Muscle layer of colon (tissue), 2 donors: ENCODE results near the gene PROCA1.

ENCODE experiments used
- H3K27ac ChIP-seq: one replicate; pipeline ENCODE4 v1.7.0; 2013; ENCODE audit warnings: low read depth, mild to moderate bottlenecking, low read length, moderate library complexity
- H3K27me3 ChIP-seq, 2 donors: one replicate each; pipeline ENCODE4 v1.7.0; 2013; ENCODE audit warnings: low read length in 2 of 2, mild to moderate bottlenecking in 2 of 2; ENCODE audit not compliant: insufficient read depth in 2 of 2, control insufficient read depth in 1 of 2
- H3K36me3 ChIP-seq: one replicate; pipeline ENCODE4 v1.7.0; 2013; ENCODE audit warnings: mild to moderate bottlenecking, low read length; ENCODE audit not compliant: insufficient read depth
- H3K4me1 ChIP-seq: one replicate; pipeline ENCODE4 v1.7.0; 2013; ENCODE audit warnings: mild to moderate bottlenecking, low read length; ENCODE audit not compliant: insufficient read depth
- H3K4me3 ChIP-seq, 2 donors: one replicate each; pipeline ENCODE4 v1.7.0; 2013; ENCODE audit warnings: low read length in 2 of 2, low read depth in 1 of 2, mild to moderate bottlenecking in 1 of 2, moderate library complexity in 1 of 2
- H3K9ac ChIP-seq: one replicate; pipeline ENCODE4 v1.7.0; 2013; ENCODE audit warnings: low read length
- H3K9me3 ChIP-seq: one replicate; pipeline ENCODE4 v1.7.0; 2013; ENCODE audit warnings: mild to moderate bottlenecking, low read length
- donor health status: abdominal sarcoma.
- donor health status: Adenocarcinoma of cecum.

PROCA1 gene, protein sequence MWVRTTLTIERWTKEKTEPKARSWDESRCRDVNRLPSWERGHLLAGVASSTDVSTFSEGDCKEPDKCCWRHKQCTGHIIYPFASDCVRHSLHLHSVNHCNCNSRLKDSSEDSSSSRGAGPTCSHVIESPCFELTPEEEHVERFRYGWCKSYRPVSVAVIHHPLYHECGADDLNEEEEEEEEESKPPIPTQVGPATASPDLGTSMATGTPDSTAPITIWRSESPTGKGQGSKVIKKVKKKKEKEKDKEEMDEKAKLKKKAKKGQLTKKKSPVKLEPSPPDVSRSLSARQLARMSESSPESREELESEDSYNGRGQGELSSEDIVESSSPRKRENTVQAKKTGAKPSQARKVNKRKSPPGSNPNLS

DNA sequence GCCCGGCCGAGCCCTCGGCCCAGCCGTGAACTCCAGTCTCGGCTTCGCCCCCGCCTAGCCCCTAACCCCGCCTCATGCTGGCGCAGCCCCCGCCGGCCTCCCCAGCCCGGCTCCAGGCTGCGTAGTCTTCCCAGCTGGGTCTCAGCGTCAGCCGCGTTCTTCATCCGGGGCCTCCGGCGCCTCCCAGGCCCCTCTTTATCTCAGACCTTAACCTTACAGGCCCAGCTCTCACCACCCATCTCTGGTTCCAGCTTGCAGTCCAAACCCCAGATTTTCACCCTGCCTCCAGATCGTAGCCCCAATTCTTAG, at the start of gene PROCA1:
TSS of gene PROCA1 (minus strand) at position 166 of the 309 bp plus-strand sequence. CDS start 228 bp downstream, outside the sequence.
- H3K27me3 ChIP-seq: no peaks in the 10 kb centered on the region
- H3K9ac ChIP-seq: peak within 1 kb of the TSS; percentile 68
- peak within 1 kb of the TSS; percentile 64 to 72 for H3K4me3 ChIP-seq
- H3K36me3 ChIP-seq: peaks cover 21% of the 10 kb centered on the region
- H3K4me1 ChIP-seq: peaks cover 21% of the 10 kb centered on the region
- H3K27ac ChIP-seq: peak within 1 kb of the TSS; percentile 88
- H3K9me3 ChIP-seq: no peaks in the 10 kb centered on the region

DNA sequence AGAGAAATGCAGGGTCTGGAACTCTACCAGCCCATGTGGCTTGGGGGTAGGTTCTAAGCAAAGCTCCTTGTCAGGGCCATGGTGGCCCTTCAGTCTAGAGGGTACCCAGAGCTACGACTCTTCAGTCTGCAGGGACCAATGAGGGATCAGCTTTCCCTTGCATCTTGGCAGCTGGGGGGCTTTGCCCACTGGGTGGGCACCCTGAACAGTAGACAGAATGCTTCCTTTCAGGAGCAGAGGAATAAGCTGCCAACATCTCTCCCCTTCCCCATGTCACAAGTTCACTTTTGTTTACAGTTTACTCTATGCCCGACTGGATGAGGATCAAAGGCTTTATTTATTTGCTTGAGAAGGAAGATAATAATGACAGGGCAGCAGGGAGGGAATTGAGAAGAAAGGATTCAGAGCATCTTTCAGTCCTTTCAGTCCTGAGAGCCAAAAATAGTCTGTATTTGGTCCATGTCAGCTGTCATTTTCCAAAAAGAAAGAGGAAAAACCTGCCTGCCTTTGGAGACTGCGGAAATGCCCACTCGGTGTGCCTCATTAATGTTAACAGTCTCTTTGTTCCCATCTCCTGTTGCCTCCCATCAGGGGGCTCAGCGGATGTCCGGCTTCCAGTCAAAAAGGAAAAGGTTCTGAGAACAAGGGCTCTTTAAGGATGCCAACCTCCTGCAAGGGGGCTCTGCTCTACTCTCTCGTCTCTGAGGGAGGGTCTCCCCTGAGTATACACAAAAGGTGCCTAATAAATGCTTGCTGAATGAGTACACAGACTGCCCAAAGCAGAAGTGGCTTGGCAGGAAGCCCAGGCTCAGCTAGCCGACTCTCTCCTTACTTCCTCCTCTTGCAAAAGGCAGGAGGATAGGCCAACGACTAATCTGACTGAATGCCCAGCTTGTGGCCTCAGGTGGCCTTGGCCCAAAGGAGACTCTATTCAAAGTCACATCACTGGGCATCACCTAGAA, 49.2 kb upstream of the PROCA1 start:
- H3K27me3 ChIP-seq: no peaks in the 10 kb centered on the region
- no peak overlapping the region for H3K4me3 ChIP-seq
- peaks cover 6% of the 10 kb centered on the region for H3K4me1 ChIP-seq
- no peak overlapping the region for H3K9ac ChIP-seq
- H3K36me3 ChIP-seq: peaks cover 17% of the 10 kb centered on the region
- no peaks in the 10 kb centered on the region for H3K9me3 ChIP-seq
- no peak overlapping the region for H3K27ac ChIP-seq

DNA sequence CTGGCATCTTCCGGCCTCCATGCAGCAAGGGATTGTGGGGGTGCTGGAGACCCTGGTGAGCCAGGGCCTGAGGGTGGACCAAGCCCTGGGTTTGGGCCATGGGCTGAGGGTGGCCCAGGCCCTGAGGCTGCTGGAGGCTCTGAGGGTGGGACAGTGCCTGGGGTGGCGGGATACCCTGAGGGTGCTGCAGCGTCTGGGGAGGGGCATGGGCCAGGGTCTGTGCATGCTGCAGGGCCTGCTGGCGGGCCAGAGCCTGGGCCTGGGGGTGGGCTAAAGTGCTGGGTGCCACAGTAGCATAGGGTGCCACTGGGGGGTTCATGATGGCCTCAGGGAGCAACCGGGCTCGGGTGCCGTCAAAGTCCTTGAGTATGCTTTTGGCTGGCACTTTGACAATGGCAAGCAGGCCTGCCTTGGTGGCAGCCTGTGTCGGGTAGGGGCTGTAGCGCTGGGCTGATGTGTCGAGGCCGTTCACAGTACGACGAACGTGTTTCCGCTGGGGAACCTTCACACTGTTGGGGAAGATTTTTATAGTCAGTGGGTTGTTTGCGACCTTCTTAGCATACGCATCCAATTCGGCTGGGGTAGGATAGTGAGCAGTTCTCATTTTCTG, 47.7 kb upstream of the PROCA1 start:
- Histone ChIP-seq H3K9ac (no peak overlapping the region), H3K9me3 (no peaks in the 10 kb centered on the region), H3K4me1 (peaks cover 6% of the 10 kb centered on the region), H3K36me3 (peaks cover 11% of the 10 kb centered on the region), H3K27ac (no peak overlapping the region), H3K27me3 (no peaks in the 10 kb centered on the region), H3K4me3 (no peak overlapping the region)

DNA sequence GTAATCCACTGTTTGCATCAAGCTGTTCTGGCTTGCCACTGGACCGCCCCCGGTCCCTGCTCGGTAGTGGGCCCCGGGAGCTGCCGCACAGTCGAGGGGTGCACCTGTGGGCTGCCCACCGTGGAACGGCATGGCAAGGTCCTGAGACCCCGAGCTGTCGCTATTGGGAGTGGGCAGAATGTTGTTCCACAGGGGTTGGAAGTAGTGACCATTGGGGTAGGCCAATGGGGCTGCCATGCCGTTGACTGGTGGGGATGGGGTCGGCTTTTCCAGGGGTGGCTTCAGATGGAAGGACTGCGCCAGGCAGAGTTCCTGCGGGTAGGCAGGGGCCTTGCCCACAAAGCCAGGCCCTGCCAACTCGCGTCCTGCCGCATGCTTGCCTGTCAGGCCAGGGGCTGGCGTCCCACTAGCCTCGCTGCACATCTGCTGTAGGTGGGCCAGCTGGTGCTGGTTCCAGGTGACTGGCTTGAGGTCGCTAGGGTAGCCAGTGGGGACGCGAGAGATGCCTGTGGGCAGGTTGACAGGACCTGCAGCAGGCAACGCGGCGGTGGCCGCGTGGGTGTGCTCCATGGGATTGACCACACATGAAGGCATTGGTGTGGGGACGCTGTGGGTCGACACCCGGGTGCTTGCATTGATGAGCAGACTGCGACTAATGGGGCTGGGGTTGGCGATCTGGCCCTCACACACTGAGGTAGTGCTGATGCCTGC, 46.9 kb upstream of the PROCA1 start:
- H3K4me1 ChIP-seq: peaks cover 2% of the 10 kb centered on the region
- H3K9me3 ChIP-seq: no peaks in the 10 kb centered on the region
- H3K9ac ChIP-seq: no peak overlapping the region
- peaks cover 11% of the 10 kb centered on the region for H3K36me3 ChIP-seq
- no peak overlapping the region for H3K27ac ChIP-seq
- H3K27me3 ChIP-seq: no peaks in the 10 kb centered on the region
- H3K4me3 ChIP-seq: no peak overlapping the region

DNA sequence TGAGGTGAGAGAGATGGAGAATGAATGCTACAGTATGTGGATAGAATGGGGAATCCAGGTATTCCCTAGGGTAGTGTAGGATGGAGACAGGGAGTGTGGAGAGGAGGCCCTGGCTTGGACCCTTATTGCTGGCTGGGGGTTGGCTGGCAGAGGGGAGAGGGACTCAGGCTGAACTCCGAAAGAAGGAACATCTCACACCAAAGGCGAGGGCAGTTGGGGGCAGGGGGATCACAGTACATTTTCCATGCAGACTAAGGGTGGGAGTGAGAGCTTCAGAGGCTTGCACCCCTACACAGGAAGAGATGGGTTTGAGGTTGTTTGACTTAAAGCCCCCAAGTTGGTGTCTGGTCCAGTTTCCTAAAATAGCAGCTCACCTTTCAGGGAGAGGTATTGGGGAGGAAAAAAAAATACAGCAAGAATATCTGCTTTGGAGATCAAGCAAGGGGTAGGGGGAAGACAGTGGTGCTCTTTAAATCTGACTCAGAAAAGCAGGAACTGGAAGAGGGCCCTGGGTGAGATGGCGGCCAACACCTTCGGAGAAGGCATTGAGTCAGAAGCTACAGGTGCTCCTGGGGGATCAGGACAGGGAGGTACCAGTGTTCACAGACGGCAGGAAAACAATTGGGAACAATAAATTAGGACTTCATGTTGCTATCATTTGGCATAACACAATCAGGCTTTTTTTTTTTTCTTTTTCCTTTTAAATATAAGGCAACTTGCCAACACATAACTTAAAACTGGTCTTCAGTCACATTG, 44.5 kb upstream of the PROCA1 start:
- Histone ChIP-seq H3K4me3 (no peak overlapping the region), H3K9me3 (no peaks in the 10 kb centered on the region), H3K36me3 (peaks cover 11% of the 10 kb centered on the region), H3K27me3 (no peaks in the 10 kb centered on the region), H3K4me1 (no peaks in the 10 kb centered on the region), H3K9ac (no peak overlapping the region), H3K27ac (no peak overlapping the region)

DNA sequence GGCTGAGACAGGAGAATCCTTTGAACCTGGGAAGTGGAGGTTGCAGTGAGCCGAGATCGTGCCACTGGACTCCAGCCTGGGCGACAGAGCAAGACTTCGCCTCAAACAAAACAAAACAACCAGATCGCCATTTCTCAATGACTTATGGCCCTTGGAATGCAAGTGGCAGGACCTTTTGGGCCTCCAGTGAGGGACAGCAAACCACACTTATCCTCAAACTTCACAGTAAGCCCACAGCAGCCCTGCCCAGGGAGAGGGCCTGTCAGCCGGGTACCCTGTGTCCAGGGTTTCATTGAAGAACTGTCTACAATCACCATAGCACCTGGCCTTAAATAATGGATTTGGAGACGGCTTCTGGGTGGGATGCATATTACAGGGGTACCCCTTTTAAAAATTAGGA, 43.8 kb upstream of the PROCA1 start:
- peaks cover 11% of the 10 kb centered on the region for H3K36me3 ChIP-seq
- no peak overlapping the region for H3K4me3 ChIP-seq
- H3K9ac ChIP-seq: no peak overlapping the region
- no peak overlapping the region for H3K27ac ChIP-seq
- H3K4me1 ChIP-seq: no peaks in the 10 kb centered on the region
- no peaks in the 10 kb centered on the region for H3K9me3 ChIP-seq
- no peaks in the 10 kb centered on the region for H3K27me3 ChIP-seq

DNA sequence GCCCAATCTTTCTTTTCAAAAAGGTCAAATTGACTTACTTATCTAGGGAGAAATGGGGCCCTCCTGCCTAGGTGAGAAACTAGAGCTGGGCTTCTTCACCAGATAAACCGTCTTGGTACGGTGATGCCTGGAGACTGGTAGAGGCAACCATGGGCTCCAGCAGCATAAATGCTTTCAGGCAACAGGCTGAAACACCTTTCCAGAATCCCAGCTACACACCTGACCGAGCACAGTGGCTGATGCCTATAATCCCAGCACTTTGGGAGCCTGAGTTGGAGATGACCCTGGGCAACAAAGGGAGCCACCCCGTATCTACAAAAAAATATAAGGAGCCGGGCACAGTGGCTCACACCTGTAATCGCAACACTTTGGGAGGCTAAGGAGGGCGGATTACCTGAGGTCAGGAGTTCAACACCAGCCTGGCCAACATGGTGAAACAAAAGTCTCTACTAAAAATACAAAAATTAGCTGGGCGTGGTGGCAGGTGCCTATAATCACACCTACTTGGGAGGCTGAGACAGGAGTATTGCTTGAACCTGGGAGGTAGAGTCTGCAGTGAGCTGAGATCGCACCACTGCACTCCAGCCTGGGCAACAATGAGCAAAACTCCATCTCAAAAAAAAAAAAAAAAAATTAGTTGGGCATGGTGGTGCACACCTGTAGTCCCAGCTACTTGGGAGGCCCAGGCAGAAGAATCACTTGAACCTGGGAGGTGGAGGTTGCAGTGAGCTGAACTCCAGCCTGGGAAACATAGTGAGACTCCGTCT, 40.1 kb upstream of the PROCA1 start:
- Histone ChIP-seq H3K27ac (no peak overlapping the region), H3K36me3 (peaks cover 13% of the 10 kb centered on the region), H3K9me3 (no peaks in the 10 kb centered on the region), H3K27me3 (no peaks in the 10 kb centered on the region), H3K4me3 (no peak overlapping the region), H3K4me1 (peaks cover 3% of the 10 kb centered on the region), H3K9ac (no peak overlapping the region)

DNA sequence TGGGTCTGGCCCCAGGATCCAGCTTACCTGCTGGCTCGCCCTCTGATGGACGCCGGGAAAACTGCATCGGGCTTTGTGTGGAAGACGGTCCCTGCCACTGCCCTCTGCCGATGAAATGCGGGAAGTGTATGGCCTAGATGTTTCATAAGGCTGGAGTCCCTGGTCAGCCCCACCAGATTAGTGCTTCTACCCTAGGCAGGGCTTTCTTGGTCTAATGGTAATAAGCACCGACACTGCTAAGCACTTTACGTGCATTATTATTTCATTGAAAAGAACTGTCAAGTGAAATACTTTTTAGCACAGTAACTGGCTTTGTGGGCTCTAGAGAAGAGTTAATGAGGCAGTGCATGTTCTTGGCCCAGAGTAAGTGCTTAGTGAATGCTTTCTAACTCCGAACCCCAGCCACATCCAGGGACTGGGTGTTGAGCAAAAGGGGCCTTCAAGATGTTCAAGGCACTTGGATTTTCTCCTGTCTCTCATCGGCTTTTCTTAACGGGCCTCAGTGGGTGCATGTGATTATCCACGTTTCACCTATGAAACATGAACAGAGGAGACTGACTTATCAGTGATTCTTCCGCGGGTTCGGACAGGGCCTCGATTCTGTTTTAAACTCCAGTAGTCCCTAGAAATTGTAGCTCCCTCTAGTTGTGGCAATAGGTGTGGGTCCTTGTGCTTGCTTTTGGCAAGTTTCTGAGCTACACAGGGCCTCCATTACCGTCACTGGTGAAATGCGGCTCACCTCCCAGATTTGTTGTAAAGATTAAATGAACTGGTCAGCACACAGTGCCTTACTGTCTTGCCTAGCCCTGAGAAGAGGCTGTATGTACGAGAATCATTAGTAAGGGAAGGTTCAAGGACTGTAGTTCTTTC, 38.7 kb upstream of the PROCA1 start:
- H3K36me3 ChIP-seq: peaks cover 13% of the 10 kb centered on the region
- H3K27me3 ChIP-seq: no peaks in the 10 kb centered on the region
- H3K9ac ChIP-seq: peak overlapping the region; percentile 2
- peaks cover 16% of the 10 kb centered on the region for H3K4me1 ChIP-seq
- H3K9me3 ChIP-seq: no peaks in the 10 kb centered on the region
- no peak overlapping the region for H3K27ac ChIP-seq
- H3K4me3 ChIP-seq: no peak overlapping the region

DNA sequence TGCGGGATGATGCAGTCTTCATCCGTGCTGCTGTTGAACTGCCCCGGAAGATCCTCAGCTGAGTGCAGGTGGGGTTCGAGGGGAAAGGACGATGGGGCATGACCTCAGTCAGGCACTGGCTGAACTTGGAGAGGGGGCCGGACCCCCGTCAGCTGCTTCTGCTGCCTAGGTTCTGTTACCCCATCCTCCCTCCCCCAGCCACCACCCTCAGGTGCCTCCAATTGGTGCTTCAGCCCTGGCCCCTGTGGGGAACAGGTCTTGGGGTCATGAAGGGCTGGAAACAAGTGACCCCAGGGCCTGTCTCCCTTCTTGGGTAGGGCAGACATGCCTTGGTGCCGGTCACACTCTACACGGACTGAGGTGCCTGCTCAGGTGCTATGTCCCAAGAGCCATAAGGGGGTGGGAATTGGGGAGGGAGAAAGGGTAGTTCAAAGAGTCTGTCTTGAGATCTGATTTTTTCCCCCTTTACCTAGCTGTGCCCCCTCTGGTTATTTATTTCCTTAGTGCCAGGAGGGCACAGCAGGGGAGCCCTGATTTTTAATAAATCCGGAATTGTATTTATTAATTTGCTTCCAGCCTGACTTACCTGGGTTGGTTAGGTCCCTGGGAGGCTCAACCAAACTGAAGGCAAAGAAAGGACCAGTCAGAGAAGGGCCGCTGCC, 38.0 kb upstream of the PROCA1 start:
- Histone ChIP-seq H3K27me3 (no peaks in the 10 kb centered on the region), H3K4me3 (no peak overlapping the region), H3K36me3 (peaks cover 13% of the 10 kb centered on the region), H3K9me3 (no peaks in the 10 kb centered on the region), H3K27ac (no peak overlapping the region), H3K9ac (no peak overlapping the region), H3K4me1 (peaks cover 24% of the 10 kb centered on the region)
